GM18508 (cell line): ENCODE data around the gene PCDHA3.
"Not testable (repeated sequence)": the region's sequence is repeated elsewhere in the genome, so short reads cannot be mapped to it uniquely, and the experiment has no call there.

Source experiments
- ATAC-seq: cut with Tn5 transposase; IDR thresholded peaks from one replicate; pipeline ENCODE4 v1.9.1; 2021; ENCODE audit warnings: moderate number of reproducible peaks; ENCODE audit not compliant: insufficient read depth, unreplicated experiment

PCDHA3 gene

DNA sequence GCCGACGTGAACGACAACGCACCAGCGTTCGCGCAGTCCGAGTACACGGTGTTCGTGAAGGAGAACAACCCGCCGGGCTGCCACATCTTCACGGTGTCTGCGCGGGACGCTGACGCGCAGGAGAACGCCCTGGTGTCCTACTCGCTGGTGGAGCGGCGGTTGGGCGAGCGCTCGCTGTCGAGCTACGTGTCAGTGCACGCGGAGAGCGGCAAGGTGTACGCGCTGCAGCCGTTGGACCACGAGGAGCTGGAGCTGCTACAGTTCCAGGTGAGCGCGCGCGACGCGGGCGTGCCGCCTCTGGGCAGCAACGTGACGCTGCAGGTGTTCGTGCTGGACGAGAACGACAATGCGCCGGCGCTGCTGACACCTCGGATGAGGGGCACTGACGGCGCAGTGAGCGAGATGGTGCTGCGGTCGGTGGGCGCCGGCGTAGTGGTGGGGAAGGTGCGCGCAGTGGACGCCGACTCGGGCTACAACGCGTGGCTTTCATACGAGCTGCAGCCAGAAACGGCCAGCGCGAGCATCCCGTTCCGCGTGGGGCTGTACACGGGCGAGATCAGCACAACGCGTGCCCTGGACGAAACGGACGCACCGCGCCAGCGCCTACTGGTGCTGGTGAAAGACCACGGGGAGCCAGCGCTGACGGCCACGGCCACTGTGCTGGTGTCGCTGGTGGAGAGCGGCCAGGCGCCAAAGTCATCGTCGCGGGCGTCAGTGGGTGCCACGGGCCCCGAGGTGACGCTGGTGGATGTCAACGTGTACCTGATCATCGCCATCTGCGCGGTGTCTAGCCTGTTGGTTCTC lies 49.2 kb downstream of the PCDHA3 start:
- ATAC-seq = not testable (repeated sequence)
